Measurements from ENCODE around the gene SH2B2.
"Not testable (repeated sequence)": the region's sequence is repeated elsewhere in the genome, so short reads cannot be mapped to it uniquely, and the experiment has no call there.

SH2B2 gene

GRCh38 chr7:102329366-102329765, 42.7 kb downstream of the SH2B2 start:
- not testable (repeated sequence) for H3K27ac ChIP-seq; H3K4me2 ChIP-seq (ENCODE audit: low read length); H3K9me3 ChIP-seq (ENCODE audit: control insufficient read depth, low read length); H3K79me2 ChIP-seq; H3K4me1 ChIP-seq; H3K4me3 ChIP-seq (ENCODE audit: low read depth, low read length); H3K9ac ChIP-seq; H3K36me3 ChIP-seq (ENCODE audit: control insufficient read depth, insufficient read depth, low read length); H2AFZ ChIP-seq; H3K27me3 ChIP-seq (ENCODE audit: control insufficient read depth, insufficient read depth, low read length)

- not testable (repeated sequence) for H3K27ac ChIP-seq; H3K9ac ChIP-seq; H3K4me3 ChIP-seq (ENCODE audit: low read depth, low read length); H3K9me3 ChIP-seq (ENCODE audit: control insufficient read depth, low read length); H3K4me1 ChIP-seq; H3K79me2 ChIP-seq; H3K4me2 ChIP-seq (ENCODE audit: low read length); H2AFZ ChIP-seq; H3K27me3 ChIP-seq (ENCODE audit: control insufficient read depth, insufficient read depth, low read length); H3K36me3 ChIP-seq (ENCODE audit: control insufficient read depth, insufficient read depth, low read length)
These were observed 44.2 kb downstream of the SH2B2 start for GRCh38 chr7:102330666-102331460.

- not testable (repeated sequence) for H3K4me3 ChIP-seq (ENCODE audit: low read depth, low read length); H3K4me2 ChIP-seq (ENCODE audit: low read length); H3K9me3 ChIP-seq (ENCODE audit: control insufficient read depth, low read length)
These were observed 48.9 kb downstream of the SH2B2 start for GRCh38 chr7:102335574-102335973.

GRCh38 chr7:102337002-102337401, 50.3 kb downstream of the SH2B2 start:
- H3K36me3 ChIP-seq (ENCODE audit: control insufficient read depth, insufficient read depth, low read length); H3K4me1 ChIP-seq; H3K4me3 ChIP-seq (ENCODE audit: low read depth, low read length); H3K27me3 ChIP-seq (ENCODE audit: control insufficient read depth, insufficient read depth, low read length); H3K9me3 ChIP-seq (ENCODE audit: control insufficient read depth, low read length); H2AFZ ChIP-seq; H3K27ac ChIP-seq; H3K4me2 ChIP-seq (ENCODE audit: low read length); H3K79me2 ChIP-seq; H3K9ac ChIP-seq: not testable (repeated sequence)

More at GRCh38 chr7:102335574-102335973, 48.9 kb downstream of the SH2B2 start:
- H2AFZ ChIP-seq; H3K36me3 ChIP-seq (ENCODE audit: control insufficient read depth, insufficient read depth, low read length); H3K27me3 ChIP-seq (ENCODE audit: control insufficient read depth, insufficient read depth, low read length); H3K4me1 ChIP-seq; H3K27ac ChIP-seq; H3K79me2 ChIP-seq; H3K9ac ChIP-seq: not testable (repeated sequence)

GRCh38 chr7:102337420-102337819, 50.8 kb downstream of the SH2B2 start:
- H3K27ac ChIP-seq; H3K9ac ChIP-seq; H3K4me2 ChIP-seq (ENCODE audit: low read length); H3K27me3 ChIP-seq (ENCODE audit: control insufficient read depth, insufficient read depth, low read length); H3K9me3 ChIP-seq (ENCODE audit: control insufficient read depth, low read length); H3K4me3 ChIP-seq (ENCODE audit: low read depth, low read length); H2AFZ ChIP-seq; H3K79me2 ChIP-seq; H3K4me1 ChIP-seq; H3K36me3 ChIP-seq (ENCODE audit: control insufficient read depth, insufficient read depth, low read length): not testable (repeated sequence)

- not testable (repeated sequence) for H3K27me3 ChIP-seq (ENCODE audit: control insufficient read depth, insufficient read depth, low read length); H3K9ac ChIP-seq; H3K4me3 ChIP-seq (ENCODE audit: low read depth, low read length); H3K4me2 ChIP-seq (ENCODE audit: low read length); H3K9me3 ChIP-seq (ENCODE audit: control insufficient read depth, low read length); H3K4me1 ChIP-seq; H3K79me2 ChIP-seq; H3K36me3 ChIP-seq (ENCODE audit: control insufficient read depth, insufficient read depth, low read length); H2AFZ ChIP-seq; H3K27ac ChIP-seq
These were observed 54.1 kb downstream of the SH2B2 start for GRCh38 chr7:102340599-102341368.

GRCh38 chr7:102346983-102347382, 60.3 kb downstream of the SH2B2 start:
- not testable (repeated sequence) for H3K4me1 ChIP-seq; H3K4me2 ChIP-seq (ENCODE audit: low read length); H3K27ac ChIP-seq; H3K36me3 ChIP-seq (ENCODE audit: control insufficient read depth, insufficient read depth, low read length); H3K9ac ChIP-seq; H3K4me3 ChIP-seq (ENCODE audit: low read depth, low read length); H3K9me3 ChIP-seq (ENCODE audit: control insufficient read depth, low read length); H3K79me2 ChIP-seq; H3K27me3 ChIP-seq (ENCODE audit: control insufficient read depth, insufficient read depth, low read length); H2AFZ ChIP-seq

GRCh38 chr7:102356344-102356743, 69.7 kb downstream of the SH2B2 start, which contains the start of gene SPDYE6:
Gene SPDYE6, minus strand, starts transcription at chr7:102356444. Its CDS starts 421 bp downstream, at chr7:102356023.
- not testable (repeated sequence) for H3K79me2 ChIP-seq; H3K4me2 ChIP-seq (ENCODE audit: low read length); H2AFZ ChIP-seq; H3K9ac ChIP-seq; H3K27ac ChIP-seq; H3K4me3 ChIP-seq (ENCODE audit: low read depth, low read length); H3K27me3 ChIP-seq (ENCODE audit: control insufficient read depth, insufficient read depth, low read length); H3K36me3 ChIP-seq (ENCODE audit: control insufficient read depth, insufficient read depth, low read length); H3K9me3 ChIP-seq (ENCODE audit: control insufficient read depth, low read length); H3K4me1 ChIP-seq

GRCh38 chr7:102363549-102364393, 77.1 kb downstream of the SH2B2 start:
- not testable (repeated sequence) for H3K4me1 ChIP-seq; H3K79me2 ChIP-seq; H3K36me3 ChIP-seq (ENCODE audit: control insufficient read depth, insufficient read depth, low read length); H3K27me3 ChIP-seq (ENCODE audit: control insufficient read depth, insufficient read depth, low read length); H3K9me3 ChIP-seq (ENCODE audit: control insufficient read depth, low read length)
- Histone ChIP-seq H2AFZ (peak overlapping the region; percentile 92), H3K4me3 (ENCODE audit: low read depth, low read length) (peak overlapping the region; percentile 78), H3K9ac (peak overlapping the region; percentile 75), H3K4me2 (ENCODE audit: low read length) (peak overlapping the region; percentile 84), H3K27ac (peak overlapping the region; percentile 78)

GRCh38 chr7:102364394-102364886, 77.8 kb downstream of the SH2B2 start:
- not testable (repeated sequence) for H3K9me3 ChIP-seq (ENCODE audit: control insufficient read depth, low read length); H3K36me3 ChIP-seq (ENCODE audit: control insufficient read depth, insufficient read depth, low read length); H3K27me3 ChIP-seq (ENCODE audit: control insufficient read depth, insufficient read depth, low read length); H3K79me2 ChIP-seq; H3K4me1 ChIP-seq; H3K9ac ChIP-seq
- H3K27ac ChIP-seq, result peak overlapping the region; percentile 78
- peak overlapping the region; percentile 92 for H2AFZ ChIP-seq
- H3K4me2 ChIP-seq (ENCODE audit: low read length), result peak overlapping the region; percentile 53
- H3K4me3 ChIP-seq (ENCODE audit: low read depth, low read length), result peak overlapping the region; percentile 78

Measured in parathyroid adenoma (tissue), 2 donors.